Measurements from ENCODE around the gene HJV.
A peak's percentile ranks its signal among the peaks of the same experiment; 100 is the strongest.

Gene HJV

GRCh38 chr1:145999321-146000024 is 22.1 kb downstream of the HJV start:
- TF ChIP-seq, protein P1, sequence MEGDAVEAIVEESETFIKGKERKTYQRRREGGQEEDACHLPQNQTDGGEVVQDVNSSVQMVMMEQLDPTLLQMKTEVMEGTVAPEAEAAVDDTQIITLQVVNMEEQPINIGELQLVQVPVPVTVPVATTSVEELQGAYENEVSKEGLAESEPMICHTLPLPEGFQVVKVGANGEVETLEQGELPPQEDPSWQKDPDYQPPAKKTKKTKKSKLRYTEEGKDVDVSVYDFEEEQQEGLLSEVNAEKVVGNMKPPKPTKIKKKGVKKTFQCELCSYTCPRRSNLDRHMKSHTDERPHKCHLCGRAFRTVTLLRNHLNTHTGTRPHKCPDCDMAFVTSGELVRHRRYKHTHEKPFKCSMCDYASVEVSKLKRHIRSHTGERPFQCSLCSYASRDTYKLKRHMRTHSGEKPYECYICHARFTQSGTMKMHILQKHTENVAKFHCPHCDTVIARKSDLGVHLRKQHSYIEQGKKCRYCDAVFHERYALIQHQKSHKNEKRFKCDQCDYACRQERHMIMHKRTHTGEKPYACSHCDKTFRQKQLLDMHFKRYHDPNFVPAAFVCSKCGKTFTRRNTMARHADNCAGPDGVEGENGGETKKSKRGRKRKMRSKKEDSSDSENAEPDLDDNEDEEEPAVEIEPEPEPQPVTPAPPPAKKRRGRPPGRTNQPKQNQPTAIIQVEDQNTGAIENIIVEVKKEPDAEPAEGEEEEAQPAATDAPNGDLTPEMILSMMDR (IDR thresholded peaks at IDR 0.05; ENCODE audit: insufficient read depth, low read depth, low read length, missing control alignments) = no peak
- no peak overlapping the region for H3K4me3 ChIP-seq (ENCODE audit: low read length)
- DNase-seq (ENCODE audit: low read depth) = no peak

DNA sequence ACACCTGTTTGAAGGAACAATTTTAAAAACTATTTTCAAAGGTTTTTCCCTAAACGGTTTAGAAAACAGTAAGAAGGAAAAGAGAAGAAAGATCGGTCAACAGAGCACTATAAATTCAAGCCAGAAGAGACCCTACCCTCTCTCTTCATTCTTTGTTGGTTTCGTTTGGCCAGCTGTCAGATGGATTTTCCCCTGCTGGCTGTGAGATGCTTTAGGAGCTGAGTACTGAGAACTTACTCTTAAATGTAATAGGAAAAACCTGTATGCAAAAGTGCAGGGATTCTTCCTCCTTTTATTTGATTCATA is 23.9 kb downstream of the HJV start:
- DNase-seq (ENCODE audit: low read depth) = no peak
- TF ChIP-seq, protein P1 (IDR thresholded peaks at IDR 0.05; ENCODE audit: insufficient read depth, low read depth, low read length, missing control alignments) = no peak
- peak overlapping the region; percentile 99 for H3K4me3 ChIP-seq (ENCODE audit: low read length)

DNA sequence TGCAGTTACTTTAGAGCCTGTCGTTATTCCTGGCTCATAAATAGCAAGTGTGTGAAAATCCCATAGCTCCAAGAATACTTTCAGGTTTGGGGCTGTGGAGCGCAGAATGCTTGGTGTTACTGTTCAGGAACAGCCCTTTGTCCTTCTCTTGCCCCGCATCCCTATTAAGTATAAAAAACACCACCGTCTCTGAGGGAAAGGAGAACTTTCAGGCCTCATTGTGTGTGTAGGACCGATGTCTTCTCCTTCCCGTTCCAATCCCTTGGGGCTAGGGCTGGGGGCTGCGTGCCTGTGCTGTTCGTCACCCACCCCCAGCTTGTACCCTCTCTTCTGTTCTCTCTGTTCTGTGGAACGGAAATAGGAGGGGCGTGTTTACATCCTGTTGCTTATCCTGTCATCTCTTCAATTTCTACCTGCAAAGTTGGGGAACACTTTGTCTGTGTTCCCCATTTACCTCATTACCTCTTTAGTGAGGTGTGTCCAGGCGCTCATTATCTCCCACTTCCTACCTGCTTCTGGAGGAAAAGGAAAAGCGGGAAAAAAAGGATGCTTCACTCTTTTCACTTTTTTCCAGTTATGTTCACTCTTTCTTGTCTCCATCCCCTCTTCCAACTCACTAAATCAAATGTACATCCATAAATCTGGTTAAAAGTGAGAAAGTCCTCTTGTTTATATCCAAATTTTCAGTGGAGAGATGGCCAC is 24.4 kb downstream of the HJV start:
- DNase-seq (ENCODE audit: low read depth) = no peak
- H3K4me3 ChIP-seq (ENCODE audit: low read length) = peak overlapping the region; percentile 99
- TF ChIP-seq, protein P1 (IDR thresholded peaks at IDR 0.05; ENCODE audit: insufficient read depth, low read depth, low read length, missing control alignments) = no peak

DNA sequence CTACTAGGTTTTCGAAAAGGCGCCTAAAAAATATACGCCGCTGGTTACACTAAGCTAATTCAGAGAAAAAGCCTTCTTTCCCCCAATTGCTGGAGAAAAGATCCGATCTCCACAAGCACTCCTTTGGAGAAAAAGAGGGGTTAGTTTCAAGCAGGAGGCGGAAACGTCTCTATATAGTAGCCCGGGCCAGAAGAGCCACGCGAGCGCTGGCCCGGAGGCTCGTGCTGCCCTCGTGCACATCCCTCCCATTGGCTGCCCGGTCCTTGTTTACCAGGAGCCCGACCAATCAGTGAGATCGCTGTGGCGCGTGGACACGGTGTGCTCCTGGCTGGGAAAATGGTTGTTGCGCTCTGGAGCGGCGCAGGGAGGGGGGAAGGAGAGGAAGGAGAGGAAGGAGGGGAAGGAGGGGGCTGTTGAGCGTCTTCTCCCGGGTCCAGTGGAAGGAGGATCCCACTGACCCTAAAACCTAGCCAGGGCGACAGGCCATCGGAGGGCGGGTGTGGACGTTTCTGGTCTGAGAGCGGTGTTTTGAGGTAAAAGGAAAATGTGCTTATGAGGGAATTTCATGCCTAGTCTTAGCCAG is 25.0 kb downstream of the HJV start, which contains the start of gene TXNIP:
Gene TXNIP (minus strand): TSS at position 147 of the 583 bp plus-strand sequence. CDS start 313 bp downstream, outside the sequence.
- DNase-seq (ENCODE audit: low read depth) = peak; percentile 98
- TF ChIP-seq, protein P1 (IDR thresholded peaks at IDR 0.05; ENCODE audit: insufficient read depth, low read depth, low read length, missing control alignments) = no peak
- H3K4me3 ChIP-seq (ENCODE audit: low read length) = peak within 1 kb of the TSS; percentile 99

DNA sequence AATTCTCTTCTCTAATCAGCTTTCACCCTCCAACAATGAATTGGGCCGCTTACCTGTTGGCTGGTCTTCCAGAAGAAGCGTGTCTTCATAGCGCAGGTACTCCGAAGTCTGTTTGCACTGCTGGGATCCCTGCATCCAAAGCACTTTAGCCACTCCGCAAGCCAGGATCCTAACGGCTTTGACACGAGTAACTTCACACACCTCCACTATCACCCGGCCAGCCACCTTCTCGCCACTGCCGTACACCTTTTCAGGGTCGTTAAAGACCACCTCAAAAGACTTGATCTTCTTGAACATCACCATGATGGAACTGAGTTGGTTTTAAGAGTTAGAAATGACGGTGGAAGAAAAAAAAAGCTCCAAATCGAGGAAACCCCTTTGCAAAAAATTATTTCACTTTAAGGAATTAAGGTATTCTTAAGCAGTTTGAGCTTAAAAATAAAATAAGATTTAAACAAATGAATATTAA is 25.5 kb downstream of the HJV start:
- no peak for DNase-seq (ENCODE audit: low read depth)
- TF ChIP-seq, protein P1 (IDR thresholded peaks at IDR 0.05; ENCODE audit: insufficient read depth, low read depth, low read length, missing control alignments) = no peak
- H3K4me3 ChIP-seq (ENCODE audit: low read length) = peak overlapping the region; percentile 99

DNA sequence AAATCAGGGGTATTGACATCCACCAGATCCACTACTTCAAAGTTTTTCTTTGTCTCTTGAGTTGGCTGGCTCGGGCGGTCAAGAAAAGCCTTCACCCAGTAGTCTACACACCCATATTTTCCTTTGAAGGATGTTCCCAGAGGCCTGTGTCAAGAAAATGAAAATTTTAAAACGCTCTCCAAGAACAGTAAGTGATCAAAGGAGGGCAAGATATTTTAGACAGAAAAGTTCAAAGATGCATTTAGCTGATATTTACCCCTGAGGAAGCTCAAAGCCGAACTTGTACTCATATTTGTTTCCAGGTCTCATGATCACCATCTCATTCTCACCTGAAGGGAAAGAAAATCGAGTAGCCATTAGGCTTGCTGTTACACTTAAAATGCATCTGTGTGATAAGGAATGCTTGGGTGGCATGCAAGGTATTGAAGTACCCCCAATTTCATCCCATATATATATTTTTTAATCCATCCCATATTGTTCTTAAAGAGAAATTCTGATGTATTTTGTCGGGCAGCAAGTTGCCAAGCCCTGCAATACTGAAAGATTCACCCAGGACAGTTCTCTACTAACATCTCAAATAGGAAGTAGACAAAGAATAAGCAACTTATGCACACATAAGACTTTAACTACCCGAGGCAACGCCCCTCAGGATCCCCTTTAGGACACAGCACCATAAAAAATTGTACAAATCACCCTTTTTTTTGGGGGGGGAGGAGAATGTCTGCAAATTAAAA is 26.2 kb downstream of the HJV start:
- peak overlapping the region; percentile 99 for H3K4me3 ChIP-seq (ENCODE audit: low read length)
- no peak for DNase-seq (ENCODE audit: low read depth)
- TF ChIP-seq, protein P1 (IDR thresholded peaks at IDR 0.05; ENCODE audit: insufficient read depth, low read depth, low read length, missing control alignments) = no peak
